ENCODE measurements around the gene ZFX.

DNA sequence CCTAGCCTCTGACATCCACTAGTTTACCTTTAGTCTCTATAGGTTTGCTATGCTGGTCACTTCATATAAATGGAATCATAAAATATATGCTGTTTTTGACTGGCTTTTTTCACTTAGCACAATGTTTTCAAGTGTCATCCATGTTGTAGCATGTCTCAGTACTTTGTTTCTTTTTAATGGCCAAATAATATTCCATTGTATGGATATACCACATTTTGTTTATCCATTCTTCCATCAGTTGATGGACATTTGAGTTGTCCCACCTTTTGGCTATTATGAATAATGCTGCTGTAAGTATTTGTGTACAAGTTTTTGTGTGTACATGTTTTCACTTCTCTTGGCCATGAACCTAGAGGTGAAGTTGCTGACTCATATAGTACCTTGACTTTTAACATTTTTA, 75.7 kb downstream of the ZFX start:
- TF ChIP-seq POLR2A (IDR thresholded peaks at IDR 0.05) = no peak
- TF ChIP-seq, protein P1, sequence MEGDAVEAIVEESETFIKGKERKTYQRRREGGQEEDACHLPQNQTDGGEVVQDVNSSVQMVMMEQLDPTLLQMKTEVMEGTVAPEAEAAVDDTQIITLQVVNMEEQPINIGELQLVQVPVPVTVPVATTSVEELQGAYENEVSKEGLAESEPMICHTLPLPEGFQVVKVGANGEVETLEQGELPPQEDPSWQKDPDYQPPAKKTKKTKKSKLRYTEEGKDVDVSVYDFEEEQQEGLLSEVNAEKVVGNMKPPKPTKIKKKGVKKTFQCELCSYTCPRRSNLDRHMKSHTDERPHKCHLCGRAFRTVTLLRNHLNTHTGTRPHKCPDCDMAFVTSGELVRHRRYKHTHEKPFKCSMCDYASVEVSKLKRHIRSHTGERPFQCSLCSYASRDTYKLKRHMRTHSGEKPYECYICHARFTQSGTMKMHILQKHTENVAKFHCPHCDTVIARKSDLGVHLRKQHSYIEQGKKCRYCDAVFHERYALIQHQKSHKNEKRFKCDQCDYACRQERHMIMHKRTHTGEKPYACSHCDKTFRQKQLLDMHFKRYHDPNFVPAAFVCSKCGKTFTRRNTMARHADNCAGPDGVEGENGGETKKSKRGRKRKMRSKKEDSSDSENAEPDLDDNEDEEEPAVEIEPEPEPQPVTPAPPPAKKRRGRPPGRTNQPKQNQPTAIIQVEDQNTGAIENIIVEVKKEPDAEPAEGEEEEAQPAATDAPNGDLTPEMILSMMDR (IDR thresholded peaks at IDR 0.05) = no peak
- TF ChIP-seq EP300 (IDR thresholded peaks at IDR 0.05) = no peak
- no peak for TF ChIP-seq POLR2AphosphoS5 (IDR thresholded peaks at IDR 0.05)

Data from suprapubic skin (tissue), 4 donors.